Stimulated activated CD4-positive, alpha-beta T cell treated with anti-CD3 and anti-CD28 coated beads, Interleukin-4, amount 100 ng/mL, for 48 hours (primary cell): ENCODE data around the gene VCAN.

Experiments
- DNase-seq, 2 donors: peaks; one replicate each; pipeline ENCODE4 v3.0.0-alpha.2; 2020; ENCODE audit warnings: low read depth in 2 of 2

Gene VCAN

DNA sequence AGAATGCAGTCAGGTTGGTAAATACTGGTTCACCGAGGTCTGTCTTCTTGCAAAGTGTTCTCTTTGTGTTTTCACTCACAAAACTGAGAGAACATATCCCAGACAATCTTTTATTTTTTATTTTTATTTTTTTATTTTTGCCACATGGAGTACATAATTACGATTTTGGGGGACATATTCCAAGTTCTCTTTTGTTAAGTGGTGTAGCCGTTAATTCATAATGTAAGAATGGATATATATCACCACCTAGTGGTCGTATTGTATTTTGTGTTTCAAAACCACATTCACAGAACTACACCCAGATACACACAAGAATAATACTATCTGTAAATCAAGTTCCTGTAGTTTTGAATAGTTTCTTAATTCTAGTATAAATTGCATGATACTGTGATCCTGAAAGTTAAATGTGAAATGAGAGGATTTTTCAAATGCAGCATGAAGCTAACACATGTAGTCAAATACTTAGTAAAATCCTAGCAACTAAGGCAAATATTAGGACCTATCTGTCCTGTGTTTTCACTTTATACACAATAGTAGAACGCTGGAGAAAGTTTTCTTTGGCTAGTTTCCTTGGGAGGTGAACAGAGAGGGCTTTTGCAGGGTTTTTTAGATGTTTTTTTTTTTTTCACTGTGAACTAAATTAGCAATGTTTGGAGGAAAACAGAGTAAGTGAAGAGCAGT is 92.7 kb downstream of the VCAN start:
- DNase-seq = no peak

DNA sequence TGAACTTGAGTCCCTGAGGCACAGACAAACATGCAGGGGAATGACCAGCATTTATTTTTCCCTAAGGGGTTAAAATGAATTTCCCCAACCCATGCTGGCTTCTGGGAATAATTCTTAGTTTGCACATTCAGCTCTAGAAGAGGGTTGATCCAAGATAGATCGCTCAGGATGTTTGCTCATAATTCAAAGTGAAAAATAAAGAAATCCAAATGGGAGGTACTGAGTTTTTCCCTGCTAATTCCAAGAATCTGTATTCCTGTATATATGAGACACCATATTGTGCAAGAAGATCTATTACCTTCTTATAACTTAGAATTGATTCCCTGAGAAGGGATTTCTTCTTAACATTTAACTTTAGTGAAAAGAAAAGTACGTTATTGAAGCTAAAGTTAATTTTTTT is 96.2 kb downstream of the VCAN start:
- DNase-seq = no peak

DNA sequence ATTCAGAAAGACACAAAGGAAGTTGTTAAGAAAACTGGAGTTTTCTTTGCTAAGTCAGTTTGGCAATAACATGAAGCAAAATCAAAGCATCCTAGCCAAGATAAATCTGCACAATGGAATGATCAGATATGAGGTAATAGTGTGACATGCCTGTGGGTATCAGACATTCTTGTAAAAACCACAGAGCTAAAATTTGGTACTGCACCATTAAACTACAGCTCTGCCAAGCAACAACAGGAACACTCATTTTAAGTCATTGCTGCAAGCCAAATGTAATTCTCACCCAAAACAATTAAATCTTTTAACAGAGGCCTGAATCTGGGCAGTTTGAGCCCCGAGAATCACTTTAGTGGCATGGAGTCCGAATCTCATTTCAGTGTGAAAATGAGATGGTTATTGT is 96.6 kb downstream of the VCAN start:
- no peak for DNase-seq

DNA sequence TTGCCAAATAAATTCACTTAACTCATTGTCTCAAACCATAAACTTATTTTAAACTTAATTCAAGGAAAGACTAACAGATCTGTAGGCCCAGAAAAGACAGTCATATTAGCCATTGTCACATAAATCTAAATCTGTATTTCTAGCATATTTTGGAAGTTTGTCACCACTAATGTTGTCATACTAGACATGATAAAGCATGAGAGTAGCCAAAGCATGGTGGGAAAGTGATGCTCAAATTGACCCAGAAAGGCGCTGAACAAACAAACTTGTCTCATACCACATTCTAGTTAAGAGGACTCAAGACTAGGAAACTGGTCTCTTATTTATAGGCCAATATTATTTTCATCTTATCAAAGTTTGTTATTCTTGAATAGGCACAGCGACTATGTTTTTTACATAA is 99.4 kb downstream of the VCAN start:
- no peak for DNase-seq

DNA sequence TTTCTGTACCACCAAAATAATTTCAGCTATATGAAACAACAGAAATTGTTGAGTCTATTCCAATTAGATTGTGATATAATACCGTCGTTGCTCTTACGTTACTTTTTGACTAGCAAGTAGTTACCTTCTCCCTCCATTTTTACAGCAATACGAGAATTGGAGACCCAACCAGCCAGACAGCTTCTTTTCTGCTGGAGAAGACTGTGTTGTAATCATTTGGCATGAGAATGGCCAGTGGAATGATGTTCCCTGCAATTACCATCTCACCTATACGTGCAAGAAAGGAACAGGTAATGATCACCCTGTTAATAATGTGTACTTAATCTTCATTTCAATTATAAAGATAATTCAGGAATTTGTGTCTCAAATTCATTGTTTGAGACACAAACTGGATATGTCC is 100.7 kb downstream of the VCAN start:
- DNase-seq = no peak

DNA sequence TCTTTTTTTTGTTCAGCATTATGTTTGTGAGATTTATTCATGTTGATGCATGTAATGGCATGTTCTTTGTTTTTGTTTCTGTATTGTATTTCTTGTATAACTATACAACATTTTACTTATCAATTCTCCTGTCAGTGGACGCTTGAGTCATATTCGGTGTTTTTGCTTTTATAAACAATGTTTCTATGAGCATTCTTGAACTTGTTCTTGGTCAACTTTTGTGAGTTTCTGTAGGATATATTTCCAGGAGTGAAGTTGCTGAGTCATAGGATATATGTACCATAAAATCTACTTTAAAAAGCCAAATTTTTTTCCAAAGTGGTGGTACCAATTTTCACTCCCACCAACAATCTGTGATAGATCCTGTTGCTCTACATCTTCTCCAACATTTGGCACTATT is 104.8 kb downstream of the VCAN start:
- no peak for DNase-seq

DNA sequence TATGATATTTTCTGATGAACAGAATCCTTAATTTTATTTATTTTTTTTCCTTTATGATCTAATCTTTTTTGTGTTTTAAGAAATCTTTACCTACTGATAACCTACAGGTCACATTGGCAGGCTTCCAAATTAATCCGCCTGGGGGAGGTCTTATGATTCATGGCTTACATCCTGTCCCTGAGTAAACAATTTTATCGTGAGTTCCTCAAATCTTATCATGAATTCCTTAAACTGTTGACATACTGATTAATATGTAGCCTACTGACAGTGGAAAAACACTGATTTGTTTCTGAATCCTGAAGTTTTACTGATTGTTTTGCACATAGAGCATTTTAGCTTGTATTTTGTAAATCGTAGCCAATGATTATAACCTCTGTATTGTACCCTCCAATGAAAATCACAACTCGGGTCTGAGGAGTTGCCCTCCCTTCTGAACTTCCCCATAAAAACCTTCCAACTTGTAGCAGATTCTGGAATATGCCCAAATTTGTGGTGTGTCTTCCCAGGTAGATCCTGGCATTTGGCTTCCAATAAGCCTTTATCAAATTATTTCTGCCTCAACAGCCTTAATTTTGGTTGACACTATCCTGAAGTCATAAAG is 105.6 kb downstream of the VCAN start:
- DNase-seq = no peak

DNA sequence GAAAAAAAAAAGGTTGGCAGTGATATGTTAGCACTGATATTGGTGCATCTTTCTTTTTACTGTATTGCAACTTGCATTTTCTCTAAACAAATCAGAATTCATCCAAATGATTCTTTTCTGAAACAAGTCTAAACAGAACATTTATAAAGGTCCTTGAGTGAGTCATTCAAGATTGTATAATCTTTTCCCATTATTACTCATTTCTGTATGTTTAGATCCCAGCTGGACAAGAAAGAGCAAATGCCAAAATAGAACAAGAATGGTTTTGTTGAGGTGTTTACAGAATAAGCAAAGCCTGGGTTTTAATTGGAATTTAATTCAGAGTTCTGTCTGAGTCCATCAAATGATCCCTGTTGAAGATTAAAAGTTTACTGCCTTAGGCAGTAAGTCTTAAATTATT is 112.3 kb downstream of the VCAN start:
- DNase-seq = no peak

DNA sequence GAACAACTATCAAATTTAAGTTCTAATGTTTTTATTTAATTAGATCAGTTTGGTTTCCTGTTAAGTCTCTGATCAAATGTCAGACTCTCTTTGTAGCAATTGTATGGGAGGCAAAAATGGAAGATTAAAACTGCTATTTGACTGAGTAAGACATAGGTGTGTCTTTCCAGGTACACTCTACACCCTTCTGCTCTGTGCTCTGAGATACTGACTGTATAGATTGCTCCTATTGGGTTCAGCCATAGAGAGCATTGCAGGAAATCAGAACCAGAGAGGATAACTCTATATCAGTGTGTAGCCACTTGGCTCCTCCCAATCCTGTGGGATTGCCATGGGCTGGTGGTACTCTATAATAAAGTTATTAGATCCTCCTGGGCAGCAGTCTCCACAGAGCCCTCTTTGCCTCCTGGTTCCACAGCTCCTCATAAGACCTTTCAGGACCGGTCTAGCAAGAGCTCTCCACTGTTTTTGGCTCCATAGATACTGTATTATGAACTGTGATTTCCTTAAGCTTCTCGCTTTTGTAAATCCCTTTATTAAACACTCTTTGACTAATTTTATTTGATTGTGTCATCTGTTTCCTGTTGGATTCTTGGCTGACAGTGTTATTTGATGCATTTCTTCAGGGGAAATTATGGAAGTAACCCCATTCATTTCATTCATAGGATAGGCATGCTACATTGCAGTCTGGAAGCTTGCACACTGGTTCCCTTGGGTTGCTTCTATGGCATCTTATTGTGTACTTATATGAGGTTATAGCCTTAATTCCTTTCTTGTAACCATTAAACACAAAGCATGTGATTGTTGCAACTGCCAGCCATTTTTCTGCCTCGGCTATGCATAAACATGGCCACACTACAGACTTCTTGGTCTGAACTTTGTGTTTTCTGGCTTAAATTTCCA is 115.6 kb downstream of the VCAN start:
- no peak for DNase-seq

DNA sequence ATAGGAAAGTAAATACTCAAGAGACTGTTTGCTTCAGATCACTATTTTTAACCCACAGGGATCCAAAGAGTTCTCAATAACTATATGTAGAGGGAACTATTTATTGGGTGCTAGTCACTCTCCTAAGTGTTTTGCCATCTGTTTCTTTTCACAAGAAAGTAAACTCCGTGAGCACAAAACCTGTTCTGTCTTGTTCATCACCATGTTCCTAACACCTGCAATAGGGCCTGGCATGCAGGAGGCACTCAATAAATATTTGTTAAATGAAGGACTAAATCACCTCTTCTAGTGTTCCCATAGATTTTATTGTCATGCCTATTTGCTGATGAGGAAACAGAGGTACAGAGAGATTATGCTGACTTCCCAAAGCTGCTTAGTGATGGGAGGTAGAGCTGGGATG is 118.2 kb downstream of the VCAN start:
- no peak for DNase-seq

DNA sequence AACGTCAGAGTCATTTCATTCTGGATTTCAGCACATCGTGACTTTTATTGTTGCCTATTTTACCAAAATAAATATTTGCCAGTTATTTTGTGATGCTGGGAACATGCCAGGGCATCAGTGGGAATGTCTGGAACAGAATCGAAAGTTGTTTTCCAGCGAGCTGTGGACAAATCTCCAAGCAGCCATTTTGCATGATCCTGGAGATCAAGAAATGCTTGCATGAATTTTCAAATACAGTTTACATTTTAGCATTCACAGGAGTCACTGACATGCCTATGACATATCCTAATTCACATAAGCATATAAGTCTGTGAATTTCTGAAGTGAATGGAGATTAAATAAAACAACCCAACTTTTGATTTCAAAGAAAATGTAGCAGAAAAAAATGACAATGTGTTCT is 119.4 kb downstream of the VCAN start:
- DNase-seq = no peak

DNA sequence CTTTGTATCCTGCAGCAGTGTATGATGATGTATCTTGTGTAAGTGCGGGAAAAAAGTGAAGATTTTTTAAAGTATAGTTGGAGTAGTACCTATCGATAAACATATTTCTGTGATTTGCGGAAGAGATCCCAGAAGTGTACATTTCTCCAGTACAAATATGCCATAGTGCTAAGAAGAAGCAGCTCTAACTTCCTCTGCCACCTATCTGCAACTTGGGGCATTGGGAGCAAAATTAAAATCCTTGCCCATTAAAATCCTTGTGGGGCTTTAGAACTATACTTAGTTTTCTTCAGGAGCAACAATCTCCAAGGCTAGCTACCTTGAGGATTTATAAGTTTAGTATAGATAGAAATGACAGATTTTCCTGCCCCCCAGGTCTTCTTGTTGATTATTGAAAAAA is 123.7 kb downstream of the VCAN start:
- DNase-seq = no peak

DNA sequence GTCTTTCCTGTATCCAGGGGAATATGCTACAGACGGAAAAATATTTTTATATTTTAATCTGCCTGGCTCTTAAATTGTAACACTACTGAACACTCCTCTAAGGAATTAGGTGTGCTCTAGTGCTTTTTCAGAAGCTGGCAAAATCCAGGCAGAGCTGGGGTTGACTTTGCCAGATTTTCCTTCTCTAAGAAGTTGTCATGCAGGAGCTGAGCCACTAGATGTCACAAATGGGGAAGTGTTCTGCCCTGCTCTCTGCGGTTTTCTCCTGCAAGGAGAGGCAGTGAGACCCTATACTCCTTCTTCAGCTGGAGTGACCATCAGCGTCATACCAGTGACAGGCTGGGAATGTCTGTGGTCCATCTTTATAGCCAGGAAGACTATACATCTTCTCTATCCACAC is 136.6 kb downstream of the VCAN start:
- no peak for DNase-seq

DNA sequence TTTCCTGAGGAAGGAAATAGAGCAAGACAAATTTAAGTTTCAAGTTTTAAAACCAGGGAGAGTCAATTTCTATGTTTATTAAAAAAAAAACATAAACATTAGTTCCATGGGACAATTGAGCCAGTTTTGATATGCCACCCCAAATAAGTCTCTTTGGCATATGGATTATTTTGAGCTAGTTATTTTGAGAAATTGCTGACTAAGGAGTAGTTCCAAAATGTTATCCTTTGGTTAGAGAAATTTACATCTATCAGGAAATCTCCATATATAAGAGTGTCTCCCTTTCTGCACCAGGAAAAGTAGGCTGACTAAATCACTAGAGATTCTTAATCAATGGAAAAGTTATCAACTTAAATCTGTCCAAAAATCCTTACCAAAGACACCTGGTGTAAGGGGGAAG is 143.3 kb downstream of the VCAN start:
- DNase-seq = no peak

DNA sequence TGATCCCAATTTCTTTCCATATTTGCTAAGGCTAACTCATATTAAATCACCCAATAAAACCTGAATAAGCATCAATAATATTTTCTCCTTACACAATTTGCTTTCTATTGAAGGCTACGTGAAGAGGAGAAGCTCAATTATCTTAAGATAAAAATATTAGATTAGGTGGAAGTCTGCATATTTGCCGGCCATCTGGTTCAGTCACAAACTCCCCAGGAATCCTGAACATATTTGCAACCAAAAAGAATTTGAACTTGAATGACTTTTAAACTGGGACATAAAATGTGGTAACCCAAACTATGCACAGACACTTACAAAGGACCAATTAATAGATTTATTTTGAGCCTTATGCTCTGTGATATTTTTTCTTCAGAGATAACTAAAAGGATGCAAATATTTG is 156.8 kb downstream of the VCAN start:
- DNase-seq = no peak
